ENCODE measurements around the gene XXYLT1.

The XXYLT1 gene

DNA sequence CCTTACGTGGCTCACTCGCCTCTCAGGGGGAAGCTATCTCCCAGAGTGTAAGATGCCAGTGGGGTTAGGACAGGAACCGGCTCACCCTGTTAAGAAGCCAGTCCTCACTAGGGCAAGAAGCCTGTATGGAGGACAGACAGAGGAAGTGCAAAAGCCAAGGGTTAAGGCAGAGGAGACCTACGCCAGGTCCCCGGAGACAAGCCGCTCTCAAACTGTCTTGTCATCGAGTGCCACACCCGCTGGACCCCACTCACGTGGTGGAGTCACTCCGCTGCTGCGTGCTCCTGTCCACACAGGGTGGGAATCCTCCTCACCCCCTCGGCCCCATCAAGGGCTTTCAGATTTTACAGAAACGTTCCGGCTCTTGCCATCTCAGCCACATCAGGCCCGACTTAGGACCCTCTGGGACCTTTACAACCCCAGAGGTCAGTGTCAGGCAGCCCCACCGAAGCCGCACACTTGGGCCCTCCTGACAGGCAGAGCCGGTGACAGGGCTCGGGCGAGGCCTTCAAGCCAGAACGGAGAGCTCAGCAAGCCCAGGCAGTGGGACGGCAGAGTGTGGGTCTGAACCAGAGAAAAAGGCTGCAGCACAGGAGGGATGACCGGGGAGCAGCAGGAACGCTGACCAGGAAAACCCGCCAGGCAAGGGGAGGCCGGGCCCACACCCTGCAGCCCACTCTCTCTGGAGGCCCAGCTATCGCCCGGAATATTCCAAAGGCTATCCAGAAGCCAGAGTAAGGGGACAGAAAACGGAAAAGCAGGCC lies 61.7 kb downstream of the XXYLT1 start:
- H3K27me3 ChIP-seq (ENCODE audit: low read depth, low read length), result no peaks in the 10 kb centered on the region
- no peaks in the 10 kb centered on the region for H3K36me3 ChIP-seq (ENCODE audit: control insufficient read depth in 1 of 2, insufficient read depth in 2 of 2, low read length in 2 of 2)
- peaks cover 23 to 36% of the 10 kb centered on the region in 2 donors for H3K4me1 ChIP-seq (ENCODE audit: control insufficient read depth in 1 of 2, insufficient read depth in 2 of 2, low read length in 2 of 2)
- peak overlapping the region in 1 of 2 donors; percentile 34 for H3K4me3 ChIP-seq (ENCODE audit: low read depth in 1 of 2, low read length in 2 of 2)
- no peaks in the 10 kb centered on the region for H3K9me3 ChIP-seq (ENCODE audit: control insufficient read depth in 1 of 2, low read length in 2 of 2)
- peak overlapping the region; percentile 86 for H3K27ac ChIP-seq (ENCODE audit: low read length)

DNA sequence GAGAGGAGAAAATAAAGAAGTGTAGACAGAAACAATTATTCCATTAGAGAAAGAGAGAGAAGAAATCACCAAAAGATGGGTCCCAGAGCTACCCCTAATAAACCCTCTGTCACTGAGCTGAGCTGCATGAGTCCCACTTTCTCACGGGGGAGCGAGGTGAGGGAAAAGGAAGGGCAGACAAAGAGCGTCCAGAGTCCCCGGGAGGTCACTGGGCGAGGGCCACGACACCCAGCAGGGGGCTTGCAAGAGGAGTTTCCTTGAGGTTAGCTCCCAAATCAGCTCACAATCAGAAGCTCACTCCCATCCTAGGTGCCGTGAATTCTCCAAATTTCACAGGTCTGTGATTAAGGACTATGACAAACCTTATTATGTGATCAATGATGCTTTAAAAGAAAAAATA lies 62.3 kb downstream of the XXYLT1 start:
- Histone ChIP-seq H3K9me3 (ENCODE audit: control insufficient read depth in 1 of 2, low read length in 2 of 2) (no peaks in the 10 kb centered on the region), H3K4me1 (ENCODE audit: control insufficient read depth in 1 of 2, insufficient read depth in 2 of 2, low read length in 2 of 2) (peaks cover 23 to 39% of the 10 kb centered on the region in 2 donors), H3K27me3 (ENCODE audit: low read depth, low read length) (no peaks in the 10 kb centered on the region), H3K36me3 (ENCODE audit: control insufficient read depth in 1 of 2, insufficient read depth in 2 of 2, low read length in 2 of 2) (no peaks in the 10 kb centered on the region), H3K27ac (ENCODE audit: low read length) (peak overlapping the region; percentile 86), H3K4me3 (ENCODE audit: low read depth in 1 of 2, low read length in 2 of 2) (no peak overlapping the region)

DNA sequence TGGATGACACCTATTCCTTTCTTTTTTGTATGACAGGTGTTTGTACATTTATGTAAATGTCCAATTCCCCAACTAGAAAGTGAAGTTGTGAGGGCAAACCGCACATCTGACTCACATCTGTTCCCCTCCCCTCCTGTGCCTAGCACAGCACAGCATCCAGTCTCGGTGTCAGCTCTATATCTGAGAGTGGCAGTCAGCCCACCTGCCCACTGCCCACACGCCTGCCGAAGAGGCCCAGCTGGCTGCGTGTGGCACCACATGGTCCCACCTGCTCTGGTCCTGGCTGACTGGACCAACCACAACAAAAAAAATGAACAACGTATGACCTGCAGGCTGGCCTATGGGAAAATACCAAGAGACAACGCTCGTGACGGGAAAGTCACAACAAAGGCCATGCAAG lies 62.8 kb downstream of the XXYLT1 start:
- H3K36me3 ChIP-seq (ENCODE audit: control insufficient read depth in 1 of 2, insufficient read depth in 2 of 2, low read length in 2 of 2), result no peaks in the 10 kb centered on the region
- H3K4me3 ChIP-seq (ENCODE audit: low read depth in 1 of 2, low read length in 2 of 2), result no peak overlapping the region
- H3K4me1 ChIP-seq (ENCODE audit: control insufficient read depth in 1 of 2, insufficient read depth in 2 of 2, low read length in 2 of 2), result peaks cover 23 to 39% of the 10 kb centered on the region in 2 donors
- H3K9me3 ChIP-seq (ENCODE audit: control insufficient read depth in 1 of 2, low read length in 2 of 2), result no peaks in the 10 kb centered on the region
- H3K27me3 ChIP-seq (ENCODE audit: low read depth, low read length), result no peaks in the 10 kb centered on the region
- H3K27ac ChIP-seq (ENCODE audit: low read length), result no peak overlapping the region

DNA sequence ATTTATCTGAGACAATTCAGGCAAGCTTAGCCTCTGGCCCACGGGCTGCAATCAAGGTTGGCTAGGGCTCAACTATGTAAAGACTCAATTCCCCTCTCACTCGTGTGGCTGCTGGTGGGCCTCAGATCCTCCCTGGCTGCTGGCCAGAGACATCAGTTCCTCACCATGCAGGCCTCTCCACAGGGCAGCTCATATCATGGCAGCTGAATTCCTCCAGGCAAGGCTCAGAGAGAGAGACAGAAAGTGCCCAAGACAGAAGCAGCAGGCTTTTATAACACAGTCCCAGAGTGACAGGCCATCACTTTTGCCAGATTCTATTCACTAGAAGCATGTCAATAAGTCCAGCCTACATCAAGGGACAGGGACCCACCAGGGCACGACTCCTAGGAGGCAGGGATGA lies 63.2 kb downstream of the XXYLT1 start:
- H3K4me3 ChIP-seq (ENCODE audit: low read depth in 1 of 2, low read length in 2 of 2), result no peak overlapping the region
- H3K36me3 ChIP-seq (ENCODE audit: control insufficient read depth in 1 of 2, insufficient read depth in 2 of 2, low read length in 2 of 2), result no peaks in the 10 kb centered on the region
- no peaks in the 10 kb centered on the region for H3K9me3 ChIP-seq (ENCODE audit: control insufficient read depth in 1 of 2, low read length in 2 of 2)
- peaks cover 23 to 39% of the 10 kb centered on the region in 2 donors for H3K4me1 ChIP-seq (ENCODE audit: control insufficient read depth in 1 of 2, insufficient read depth in 2 of 2, low read length in 2 of 2)
- H3K27me3 ChIP-seq (ENCODE audit: low read depth, low read length), result no peaks in the 10 kb centered on the region
- no peak overlapping the region for H3K27ac ChIP-seq (ENCODE audit: low read length)

DNA sequence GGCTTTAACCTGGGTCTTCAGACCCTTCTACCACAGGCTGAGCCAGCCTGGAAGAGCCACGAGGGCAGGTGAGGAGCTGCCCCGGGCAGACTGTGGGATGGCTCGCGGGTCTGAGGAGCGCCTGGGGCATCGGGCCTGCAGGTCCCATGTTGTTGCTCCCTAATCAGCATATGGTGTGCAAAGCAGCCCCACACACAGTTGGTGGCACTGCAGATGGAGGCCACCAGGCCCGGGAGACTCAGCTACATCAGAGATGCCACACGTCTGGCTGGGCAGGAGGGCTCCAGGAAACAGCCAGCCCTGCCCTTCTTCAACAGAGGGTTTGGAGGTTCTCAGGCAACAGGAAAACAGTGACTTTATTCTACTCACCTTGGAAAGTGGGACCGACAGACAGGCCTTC lies 63.9 kb downstream of the XXYLT1 start:
- H3K4me3 ChIP-seq (ENCODE audit: low read depth in 1 of 2, low read length in 2 of 2), result no peak overlapping the region
- no peak overlapping the region for H3K27ac ChIP-seq (ENCODE audit: low read length)
- peaks cover 23 to 39% of the 10 kb centered on the region in 2 donors for H3K4me1 ChIP-seq (ENCODE audit: control insufficient read depth in 1 of 2, insufficient read depth in 2 of 2, low read length in 2 of 2)
- no peaks in the 10 kb centered on the region for H3K9me3 ChIP-seq (ENCODE audit: control insufficient read depth in 1 of 2, low read length in 2 of 2)
- no peaks in the 10 kb centered on the region for H3K36me3 ChIP-seq (ENCODE audit: control insufficient read depth in 1 of 2, insufficient read depth in 2 of 2, low read length in 2 of 2)
- no peaks in the 10 kb centered on the region for H3K27me3 ChIP-seq (ENCODE audit: low read depth, low read length)

DNA sequence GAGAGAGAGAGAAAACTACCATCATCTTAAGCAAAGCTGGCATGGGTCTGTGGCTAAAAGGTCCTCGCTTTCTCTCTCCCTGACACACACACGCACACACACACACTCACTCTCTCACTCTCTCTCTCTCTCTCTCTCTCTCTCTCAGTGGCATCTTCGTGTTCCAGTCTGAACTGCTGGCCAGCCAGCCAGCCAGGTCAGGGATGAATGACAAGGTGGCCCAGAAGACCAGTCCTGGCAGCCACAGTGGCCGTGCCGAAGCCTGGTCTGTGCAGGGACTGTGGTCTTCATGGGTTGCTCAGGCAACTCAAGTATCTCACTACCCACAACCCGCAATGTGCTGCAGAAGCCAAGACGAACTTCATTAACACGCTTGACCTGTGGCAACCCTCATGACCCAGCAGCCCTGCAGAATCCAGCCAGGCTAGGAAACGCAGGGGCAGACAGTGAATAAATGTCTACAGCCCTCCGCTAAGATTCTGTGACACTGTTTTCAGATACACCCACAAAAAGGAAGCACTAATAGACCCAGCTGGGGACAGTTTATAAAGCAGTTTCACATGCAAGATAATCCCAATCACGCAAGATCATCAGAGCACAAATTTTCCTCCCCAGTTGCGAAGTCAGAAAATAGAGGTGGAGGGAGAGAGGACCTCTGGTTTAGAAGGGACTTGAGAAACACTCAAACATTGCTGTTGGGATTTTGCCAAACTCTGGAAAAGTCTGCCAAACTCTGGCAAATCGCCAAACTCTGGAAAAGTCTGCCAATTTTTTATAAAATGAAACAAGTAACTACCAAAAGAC lies 66.4 kb downstream of the XXYLT1 start:
- Histone ChIP-seq H3K27ac (ENCODE audit: low read length) (no peak overlapping the region), H3K4me1 (ENCODE audit: control insufficient read depth in 1 of 2, insufficient read depth in 2 of 2, low read length in 2 of 2) (peaks cover 15 to 31% of the 10 kb centered on the region in 2 donors), H3K36me3 (ENCODE audit: control insufficient read depth in 1 of 2, insufficient read depth in 2 of 2, low read length in 2 of 2) (no peaks in the 10 kb centered on the region), H3K4me3 (ENCODE audit: low read depth in 1 of 2, low read length in 2 of 2) (no peak overlapping the region), H3K27me3 (ENCODE audit: low read depth, low read length) (no peaks in the 10 kb centered on the region), H3K9me3 (ENCODE audit: control insufficient read depth in 1 of 2, low read length in 2 of 2) (no peaks in the 10 kb centered on the region)

DNA sequence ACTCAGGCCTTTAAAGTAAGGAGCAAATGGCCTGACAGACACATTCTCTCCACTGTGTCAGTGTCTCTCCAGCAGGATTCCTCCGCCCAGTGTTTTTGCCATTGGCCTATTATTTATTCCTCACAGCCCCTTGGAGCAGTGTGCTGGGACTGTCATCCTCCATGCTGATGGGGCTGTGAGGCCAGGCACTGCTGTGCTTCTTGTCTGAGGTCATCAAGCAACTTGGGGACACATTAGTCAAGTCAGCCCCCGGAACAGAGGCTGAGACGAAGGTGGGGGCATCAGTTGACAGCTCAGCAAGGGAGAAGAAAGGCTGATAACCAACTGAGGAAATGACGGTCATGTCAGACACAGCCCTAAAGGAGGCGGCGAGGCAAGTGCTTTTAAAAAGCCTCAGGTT lies 67.4 kb downstream of the XXYLT1 start:
- Histone ChIP-seq H3K4me3 (ENCODE audit: low read depth in 1 of 2, low read length in 2 of 2) (no peak overlapping the region), H3K27ac (ENCODE audit: low read length) (no peak overlapping the region)

DNA sequence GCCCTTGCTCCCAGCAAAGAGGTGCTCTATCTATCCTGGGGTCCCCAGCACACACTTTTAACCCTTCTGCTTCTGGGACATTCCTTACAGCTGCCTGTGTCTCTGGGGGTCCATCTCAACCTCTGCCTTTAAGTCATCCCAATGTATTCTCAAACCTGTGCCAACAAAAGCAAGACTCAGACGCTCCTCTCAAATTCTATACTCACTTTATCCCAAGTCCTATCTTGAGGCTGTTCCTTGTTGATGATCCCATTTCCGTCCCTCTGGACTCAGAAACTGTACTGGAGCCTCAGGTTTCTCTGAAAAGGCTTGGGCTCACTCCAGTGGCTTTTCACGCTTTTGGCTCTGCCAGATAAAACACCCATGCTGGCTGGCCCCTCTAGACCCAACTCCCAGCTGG lies 69.7 kb downstream of the XXYLT1 start:
- Histone ChIP-seq H3K36me3 (ENCODE audit: control insufficient read depth in 1 of 2, insufficient read depth in 2 of 2, low read length in 2 of 2) (no peaks in the 10 kb centered on the region), H3K4me3 (ENCODE audit: low read depth in 1 of 2, low read length in 2 of 2) (no peak overlapping the region), H3K9me3 (ENCODE audit: control insufficient read depth in 1 of 2, low read length in 2 of 2) (no peaks in the 10 kb centered on the region), H3K27me3 (ENCODE audit: low read depth, low read length) (no peaks in the 10 kb centered on the region), H3K27ac (ENCODE audit: low read length) (no peak overlapping the region), H3K4me1 (ENCODE audit: control insufficient read depth in 1 of 2, insufficient read depth in 2 of 2, low read length in 2 of 2) (peaks cover 11 to 17% of the 10 kb centered on the region in 2 donors)

More for the DNA sequence above, 67.4 kb downstream of the XXYLT1 start:
- Histone ChIP-seq H3K36me3 (ENCODE audit: control insufficient read depth in 1 of 2, insufficient read depth in 2 of 2, low read length in 2 of 2) (no peaks in the 10 kb centered on the region), H3K4me1 (ENCODE audit: control insufficient read depth in 1 of 2, insufficient read depth in 2 of 2, low read length in 2 of 2) (peaks cover 11 to 22% of the 10 kb centered on the region in 2 donors), H3K27me3 (ENCODE audit: low read depth, low read length) (no peaks in the 10 kb centered on the region), H3K9me3 (ENCODE audit: control insufficient read depth in 1 of 2, low read length in 2 of 2) (no peaks in the 10 kb centered on the region)

DNA sequence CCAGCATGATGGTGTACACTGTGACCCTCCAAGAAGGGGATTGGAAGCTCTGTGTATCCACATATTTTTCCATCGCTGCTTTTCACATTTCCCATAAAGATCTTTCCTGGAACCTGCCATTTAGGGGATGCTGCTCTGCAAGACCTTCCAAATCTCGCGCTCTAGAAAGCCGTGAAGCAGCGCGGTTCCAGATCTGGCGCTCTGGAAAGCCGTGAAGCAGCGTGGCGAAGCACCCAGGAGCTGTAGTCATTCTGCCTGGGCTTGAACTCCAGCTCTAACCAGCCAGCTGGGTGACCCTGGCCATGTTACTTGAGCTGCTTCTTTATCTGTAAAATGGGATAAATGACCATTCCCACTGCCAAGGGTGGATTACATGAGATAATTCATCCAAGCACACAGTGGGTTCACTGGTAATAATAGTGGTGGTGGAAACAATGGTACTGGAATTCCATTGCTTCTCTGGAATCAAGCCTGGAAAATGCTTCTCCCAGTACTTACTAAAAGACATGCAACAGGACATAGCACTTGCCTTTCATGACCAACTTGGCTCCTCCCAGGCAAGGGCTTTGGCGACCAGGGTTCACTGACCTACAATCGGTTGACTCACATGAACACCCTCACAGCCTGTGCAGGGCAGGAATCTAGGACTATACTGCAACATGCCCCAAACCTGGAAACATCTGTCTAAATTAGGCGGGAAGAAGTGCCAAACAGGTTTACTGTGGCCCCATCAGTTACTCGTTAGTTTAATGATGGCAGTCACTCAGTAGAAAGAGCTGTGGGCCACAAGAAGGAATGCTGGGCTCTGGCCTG lies 70.7 kb downstream of the XXYLT1 start:
- Histone ChIP-seq H3K4me3 (ENCODE audit: low read depth in 1 of 2, low read length in 2 of 2) (no peak overlapping the region), H3K27me3 (ENCODE audit: low read depth, low read length) (no peaks in the 10 kb centered on the region), H3K4me1 (ENCODE audit: control insufficient read depth in 1 of 2, insufficient read depth in 2 of 2, low read length in 2 of 2) (peaks cover 9 to 25% of the 10 kb centered on the region in 2 donors)

DNA sequence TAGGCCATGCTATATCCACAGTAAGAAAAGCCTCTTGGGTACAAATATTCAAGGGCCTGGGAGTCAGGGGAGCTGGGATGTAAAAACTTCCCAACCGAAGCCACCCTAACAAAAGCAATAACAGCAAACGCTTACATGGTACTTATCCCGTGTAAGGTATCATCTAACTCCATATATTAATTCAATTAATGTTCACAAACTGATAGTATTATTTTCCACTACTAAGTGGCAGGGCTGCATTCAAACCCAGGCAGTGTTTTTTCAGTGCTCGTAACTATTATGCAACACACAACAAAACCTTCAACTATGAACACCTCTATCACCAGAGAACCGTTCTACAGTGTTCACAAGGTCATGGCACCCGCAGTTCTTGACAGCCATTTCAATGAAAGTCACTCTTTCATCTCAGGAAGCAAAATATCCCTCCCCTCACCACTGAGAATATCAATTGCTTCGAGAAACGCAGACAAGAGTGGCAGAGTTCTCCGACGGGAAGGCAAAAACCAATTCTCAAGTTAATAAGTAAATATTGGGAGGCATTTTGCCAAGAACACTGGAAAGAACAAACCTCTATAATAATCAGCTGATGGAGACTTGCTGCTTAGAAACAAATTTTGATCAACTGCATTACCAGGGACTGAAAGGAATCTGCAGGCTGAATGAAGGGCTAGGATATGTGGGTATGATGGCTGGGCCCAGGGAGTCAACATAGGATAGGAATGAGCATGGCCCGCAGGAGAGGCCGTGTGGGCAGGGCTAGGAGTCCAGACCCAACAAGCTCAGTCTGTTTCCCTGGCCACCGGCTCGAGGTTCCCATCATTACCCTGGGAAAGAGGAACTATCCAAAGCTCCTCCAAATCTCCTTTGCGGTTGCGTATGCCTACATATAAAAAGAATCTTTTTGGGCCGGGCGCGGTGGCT lies 72.3 kb downstream of the XXYLT1 start:
- Histone ChIP-seq H3K4me3 (ENCODE audit: low read depth in 1 of 2, low read length in 2 of 2) (no peak overlapping the region), H3K4me1 (ENCODE audit: control insufficient read depth in 1 of 2, insufficient read depth in 2 of 2, low read length in 2 of 2) (peaks cover 0 to 17% of the 10 kb centered on the region in 2 donors), H3K9me3 (ENCODE audit: control insufficient read depth in 1 of 2, low read length in 2 of 2) (no peaks in the 10 kb centered on the region), H3K27ac (ENCODE audit: low read length) (no peak overlapping the region), H3K27me3 (ENCODE audit: low read depth, low read length) (no peaks in the 10 kb centered on the region), H3K36me3 (ENCODE audit: control insufficient read depth in 1 of 2, insufficient read depth in 2 of 2, low read length in 2 of 2) (no peaks in the 10 kb centered on the region)

More for the DNA sequence above, 70.7 kb downstream of the XXYLT1 start:
- Histone ChIP-seq H3K27ac (ENCODE audit: low read length) (no peak overlapping the region), H3K36me3 (ENCODE audit: control insufficient read depth in 1 of 2, insufficient read depth in 2 of 2, low read length in 2 of 2) (no peaks in the 10 kb centered on the region), H3K9me3 (ENCODE audit: control insufficient read depth in 1 of 2, low read length in 2 of 2) (no peaks in the 10 kb centered on the region)

All from muscle layer of duodenum (tissue), 2 donors.